IgD-negative memory B cell (primary cell): ENCODE measurements around the gene TCHH. TPM values are rescaled to one million over a fixed set of nuclear protein-coding genes. Genes with fewer than 3 reads are reported as not detected.
A peak's percentile ranks its signal among the peaks of the same experiment; 100 is the strongest.
"Not testable (repeated sequence)": the region's sequence is repeated elsewhere in the genome, so short reads cannot be mapped to it uniquely, and the experiment has no call there.

Experiments used
- H3K27ac Mint-ChIP-seq, 3 donors: one replicate each; pipeline ENCODE4 v1.8.0; 2020 to 2022; ENCODE audit warnings: mild to moderate bottlenecking in 3 of 3, mixed read lengths in 3 of 3, moderate library complexity in 1 of 3
- H3K27me3 Mint-ChIP-seq: one replicate; pipeline ENCODE4 v1.8.0; 2021; ENCODE audit warnings: mixed read lengths
- H3K36me3 Mint-ChIP-seq: one replicate; pipeline ENCODE4 v1.8.0; 2020; ENCODE audit warnings: mild to moderate bottlenecking, mixed read lengths
- H3K4me1 Mint-ChIP-seq, 3 donors: one replicate each; pipeline ENCODE4 v1.8.0; 2020 to 2022; ENCODE audit warnings: mixed read lengths in 3 of 3, mild to moderate bottlenecking in 1 of 3
- H3K4me3 Mint-ChIP-seq, 4 donors: one replicate each; pipeline ENCODE4 v1.8.0; 2020 to 2022; ENCODE audit warnings: mild to moderate bottlenecking in 4 of 4, mixed read lengths in 4 of 4, moderate library complexity in 3 of 4
- H3K9me3 Mint-ChIP-seq, 3 donors: one replicate each; pipeline ENCODE4 v1.8.0; 2020 to 2021; ENCODE audit warnings: mixed read lengths in 3 of 3, mild to moderate bottlenecking in 1 of 3
- polyA plus RNA-seq: library from polyadenylated mRNA; unstranded; fragments of 300-500 nt; fragmentation: Illumina TruSeq; gene quantifications from one replicate; pipeline ENCODE4 v1.2.3, GENCODE V29; 2021

TCHH gene
- not detected for polyA plus RNA-seq

- no peak within 1 kb of the TSS for H3K27ac Mint-ChIP-seq
Measured at GRCh38 chr1:152115344-152115743, at the start of gene TCHH. Gene TCHH, minus strand, starts transcription at chr1:152115444. Its CDS starts 1,364 bp downstream, at chr1:152114080.

GRCh38 chr1:152164517-152165136 is 49.4 kb upstream of the TCHH start:
- Mint-ChIP-seq H3K9me3 (no peaks in the 10 kb centered on the region), H3K4me1 (peaks cover 11 to 14% (median 12%) of the 10 kb centered on the region in 3 donors), H3K4me3 (no peak overlapping the region), H3K36me3 (no peaks in the 10 kb centered on the region), H3K27ac (no peak overlapping the region), H3K27me3 (peaks cover 11% of the 10 kb centered on the region)

More at GRCh38 chr1:152115344-152115743, at the start of gene TCHH:
- Mint-ChIP-seq H3K9me3 (no peaks in the 10 kb centered on the region), H3K4me3 (no peak within 1 kb of the TSS), H3K27me3 (peaks cover 20% of the 10 kb centered on the region), H3K36me3 (no peaks in the 10 kb centered on the region), H3K4me1 (no peaks in the 10 kb centered on the region)

- peaks cover 11% of the 10 kb centered on the region for H3K27me3 Mint-ChIP-seq
- H3K4me1 Mint-ChIP-seq: peaks cover 11 to 14% (median 12%) of the 10 kb centered on the region in 3 donors
- no peak overlapping the region for H3K4me3 Mint-ChIP-seq
- no peaks in the 10 kb centered on the region for H3K36me3 Mint-ChIP-seq
- H3K9me3 Mint-ChIP-seq: no peaks in the 10 kb centered on the region
- H3K27ac Mint-ChIP-seq: no peak overlapping the region
Measured at GRCh38 chr1:152162792-152163463, 47.7 kb upstream of the TCHH start.

GRCh38 chr1:152160576-152160975 is 45.3 kb upstream of the TCHH start:
- Mint-ChIP-seq H3K4me3 (no peak overlapping the region), H3K27me3 (peaks cover 4% of the 10 kb centered on the region), H3K36me3 (peaks cover 2% of the 10 kb centered on the region), H3K9me3 (no peaks in the 10 kb centered on the region), H3K4me1 (peaks cover 5 to 9% (median 7%) of the 10 kb centered on the region in 3 donors), H3K27ac (no peak overlapping the region)

GRCh38 chr1:152159144-152159543 is 43.9 kb upstream of the TCHH start, which contains the start of gene RPTN:
Gene RPTN, minus strand, starts transcription at chr1:152159228. Its CDS starts 1,339 bp downstream, at chr1:152157889.
- no peak within 1 kb of the TSS for H3K4me3 Mint-ChIP-seq
- H3K4me1 Mint-ChIP-seq: peaks cover 0 to 4% (median 4%) of the 10 kb centered on the region in 3 donors
- no peaks in the 10 kb centered on the region for H3K27me3 Mint-ChIP-seq
- H3K27ac Mint-ChIP-seq: no peak within 1 kb of the TSS
- H3K36me3 Mint-ChIP-seq: peaks cover 2% of the 10 kb centered on the region
- no peaks in the 10 kb centered on the region for H3K9me3 Mint-ChIP-seq

- H3K4me1 Mint-ChIP-seq: no peaks in the 10 kb centered on the region
- H3K4me3 Mint-ChIP-seq: no peak overlapping the region
- no peaks in the 10 kb centered on the region for H3K27me3 Mint-ChIP-seq
- peaks cover 6% of the 10 kb centered on the region for H3K36me3 Mint-ChIP-seq
- peaks cover 0 to 2% (median 2%) of the 10 kb centered on the region in 3 donors for H3K9me3 Mint-ChIP-seq
- no peak overlapping the region for H3K27ac Mint-ChIP-seq
Measured at GRCh38 chr1:152153996-152154395, 38.8 kb upstream of the TCHH start.

GRCh38 chr1:152151646-152152045 is 36.4 kb upstream of the TCHH start:
- no peak overlapping the region for H3K27ac Mint-ChIP-seq
- no peak overlapping the region for H3K4me3 Mint-ChIP-seq
- H3K27me3 Mint-ChIP-seq: no peaks in the 10 kb centered on the region
- H3K4me1 Mint-ChIP-seq: no peaks in the 10 kb centered on the region
- peaks cover 6% of the 10 kb centered on the region for H3K36me3 Mint-ChIP-seq
- peaks cover 2 to 11% (median 4%) of the 10 kb centered on the region in 3 donors for H3K9me3 Mint-ChIP-seq

- peaks cover 6% of the 10 kb centered on the region for H3K27me3 Mint-ChIP-seq
- H3K4me1 Mint-ChIP-seq: peaks cover 0 to 2% (median 0%) of the 10 kb centered on the region in 3 donors
- peaks cover 9 to 20% (median 10%) of the 10 kb centered on the region in 3 donors for H3K9me3 Mint-ChIP-seq
- peaks cover 9% of the 10 kb centered on the region for H3K36me3 Mint-ChIP-seq
- H3K4me3 Mint-ChIP-seq: no peak overlapping the region
- H3K27ac Mint-ChIP-seq: no peak overlapping the region
Measured at GRCh38 chr1:152148981-152149380, 33.7 kb upstream of the TCHH start.

- H3K27me3 Mint-ChIP-seq: peaks cover 11% of the 10 kb centered on the region
- peaks cover 8% of the 10 kb centered on the region for H3K36me3 Mint-ChIP-seq
- H3K4me1 Mint-ChIP-seq: peaks cover 0 to 2% (median 0%) of the 10 kb centered on the region in 3 donors
- H3K4me3 Mint-ChIP-seq: no peak overlapping the region
- H3K27ac Mint-ChIP-seq: no peak overlapping the region
- H3K9me3 Mint-ChIP-seq: peaks cover 8 to 20% (median 9%) of the 10 kb centered on the region in 3 donors
Measured at GRCh38 chr1:152148051-152148450, 32.8 kb upstream of the TCHH start.

GRCh38 chr1:152145769-152146168 is 30.5 kb upstream of the TCHH start:
- Mint-ChIP-seq H3K27ac (no peak overlapping the region), H3K36me3 (peaks cover 7% of the 10 kb centered on the region), H3K4me3 (no peak overlapping the region), H3K27me3 (peaks cover 14% of the 10 kb centered on the region), H3K9me3 (peaks cover 8 to 20% (median 9%) of the 10 kb centered on the region in 3 donors), H3K4me1 (peaks cover 0 to 2% (median 0%) of the 10 kb centered on the region in 3 donors)

- not testable (repeated sequence) for H3K4me1 Mint-ChIP-seq, H3K27ac Mint-ChIP-seq, H3K36me3 Mint-ChIP-seq
- peaks cover 15% of the 10 kb centered on the region for H3K27me3 Mint-ChIP-seq
- H3K9me3 Mint-ChIP-seq: peaks cover 8 to 20% (median 10%) of the 10 kb centered on the region in 3 donors
- peak overlapping the region in 1 of 4 donors; percentile 55 for H3K4me3 Mint-ChIP-seq
Measured at GRCh38 chr1:152144674-152145183, 29.5 kb upstream of the TCHH start.

GRCh38 chr1:152143150-152143887 is 28.1 kb upstream of the TCHH start:
- Mint-ChIP-seq H3K4me3 (no peak overlapping the region), H3K9me3 (peaks cover 9 to 12% (median 11%) of the 10 kb centered on the region in 3 donors), H3K36me3 (peaks cover 4% of the 10 kb centered on the region), H3K27me3 (peaks cover 17% of the 10 kb centered on the region), H3K4me1 (peaks cover 0 to 2% (median 0%) of the 10 kb centered on the region in 3 donors), H3K27ac (no peak overlapping the region)

- Mint-ChIP-seq H3K9me3 (peaks cover 8 to 12% (median 9%) of the 10 kb centered on the region in 3 donors), H3K27ac (no peak overlapping the region), H3K36me3 (peaks cover 4% of the 10 kb centered on the region), H3K27me3 (peaks cover 17% of the 10 kb centered on the region), H3K4me1 (peaks cover 0 to 2% (median 0%) of the 10 kb centered on the region in 3 donors), H3K4me3 (no peak overlapping the region)
Measured at GRCh38 chr1:152141971-152142584, 26.8 kb upstream of the TCHH start.

- Mint-ChIP-seq H3K27ac (no peak overlapping the region), H3K36me3 (peaks cover 1% of the 10 kb centered on the region), H3K4me3 (no peak overlapping the region), H3K4me1 (no peaks in the 10 kb centered on the region), H3K27me3 (peaks cover 10% of the 10 kb centered on the region), H3K9me3 (peaks cover 3 to 6% (median 3%) of the 10 kb centered on the region in 3 donors)
Measured at GRCh38 chr1:152137215-152137614, 22.0 kb upstream of the TCHH start.
